K562 (cell line): Measurements from ENCODE around the gene SCAMP1. TPM values are rescaled to one million over a fixed set of nuclear protein-coding genes. Genes with fewer than 3 reads are reported as not detected.

ENCODE experiments used
- ATAC-seq: fragments of 200-7000 bp; cut with Tn5 transposase; 3 replicates; pipeline ENCODE4 v1.9.1; 2020; ENCODE audit warnings: moderate library complexity
- BruUV-seq: library from RNA; stranded (reverse); fragments of 400-500 nt; replicated peaks from 2 replicates; lab custom pipeline; 2021; lab: Mats Ljungman, UMichigan
- CTCF ChIA-PET: fragments of 300-600 bp; formaldehyde crosslinking; extraction: SDS; loops from one replicate; lab custom pipeline; 2021; ENCODE audit warnings: low intra/inter-chr PET ratio; lab: Yijun Ruan, JAX
- POLR2A ChIA-PET: fragments of 300-600, 350-650 bp; sonication (Branson Sonifier 250); formaldehyde crosslinking; extraction: SDS; loops from one replicate; lab custom pipeline; 2021; ENCODE audit warnings: antibody characterized with exemption, inconsistent platforms; lab: Yijun Ruan, JAX
- DNase-seq, 4 experiments: peaks; one replicate each; pipeline versions ENCODE4 v3.0.0 to v3.0.0-alpha.2; 2011 to 2018; ENCODE audit warnings: low spot score in 3 of 4, mixed read lengths in 3 of 4; ENCODE audit errors: extremely low read depth in 1 of 4
- FAIRE-seq: peaks from 2 replicates; lab custom pipeline; 2011; peaks lifted over from hg19 to GRCh38; lab: Jason Lieb, UNC
- H2AFZ ChIP-seq: 2 replicates; pipeline ENCODE4 v1.6.0; 2011; ENCODE audit warnings: low read depth, low read length, control low read depth, inconsistent platforms
- H3K27ac ChIP-seq: fragments of 200-600 bp; 3 replicates; pipeline ENCODE4 v1.8.0; 2011; ENCODE audit warnings: low read depth, mild to moderate bottlenecking, control low read depth, inconsistent platforms, low read length, moderate library complexity, mixed read lengths; ENCODE audit errors: extremely low read depth
- H3K27me3 ChIP-seq, 2 experiments: fragments of 300-600 bp in 1 of 2; 2 replicates in 1 of 2; 3 replicates in 1 of 2; pipeline versions ENCODE4 v1.6.0 to v1.8.0; 2011; ENCODE audit warnings: inconsistent platforms in 2 of 2, low read length in 2 of 2, mild to moderate bottlenecking in 1 of 2, mixed read lengths in 1 of 2, moderate library complexity in 1 of 2; ENCODE audit not compliant: control insufficient read depth in 2 of 2, insufficient read depth in 2 of 2
- H3K36me3 ChIP-seq: fragments of 300-600 bp; 3 replicates; pipeline ENCODE4 v1.8.0; 2011; ENCODE audit warnings: mild to moderate bottlenecking, low read length, inconsistent platforms; ENCODE audit not compliant: control insufficient read depth, insufficient read depth
- H3K4me1 ChIP-seq, 2 experiments: fragments of 200-600 bp in 1 of 2; replicated peaks in 1 of 2; 2 replicates in 1 of 2; 3 replicates in 1 of 2; pipeline versions ENCODE4 v1.5.1 to v1.8.0; 2011; ENCODE audit warnings: inconsistent platforms in 2 of 2, low read length in 2 of 2, mild to moderate bottlenecking in 1 of 2, mixed read lengths in 1 of 2, moderate library complexity in 1 of 2; ENCODE audit not compliant: control insufficient read depth in 2 of 2, insufficient read depth in 2 of 2
- H3K4me2 ChIP-seq: 2 replicates; pipeline ENCODE4 v1.6.1; 2011; ENCODE audit warnings: low read length, control low read depth, inconsistent platforms, mixed read lengths; ENCODE audit not compliant: insufficient read depth
- H3K4me3 ChIP-seq: fragments of 200-600 bp; sonication (generic), shearing (Covaris generic); 2 replicates; pipeline ENCODE4 v1.5.1; 2016; ENCODE audit warnings: control low read depth, inconsistent platforms
- H3K79me2 ChIP-seq: fragments of 200-600 bp; 3 replicates; pipeline ENCODE4 v1.8.0; 2011; ENCODE audit warnings: low read length, inconsistent platforms; ENCODE audit not compliant: control insufficient read depth, insufficient read depth
- H3K9ac ChIP-seq, 2 experiments: 2 replicates each; pipeline versions ENCODE4 v1.6.0 to v1.6.1; 2011; ENCODE audit warnings: low read depth in 2 of 2, low read length in 2 of 2, control low read depth in 1 of 2, inconsistent platforms in 1 of 2, mild to moderate bottlenecking in 1 of 2, mixed read lengths in 1 of 2; ENCODE audit not compliant: insufficient read depth in 1 of 2
- H3K9me1 ChIP-seq: one replicate; pipeline ENCODE4 v1.6.0; 2011; ENCODE audit warnings: inconsistent platforms, mild to moderate bottlenecking, low read length, moderate library complexity; ENCODE audit not compliant: control insufficient read depth, insufficient read depth
- H3K9me3 ChIP-seq: replicated peaks from 2 replicates; pipeline ENCODE4 v1.5.1; 2011; ENCODE audit warnings: low read depth, low read length, inconsistent platforms; ENCODE audit not compliant: control insufficient read depth, insufficient read depth
- H4K20me1 ChIP-seq: replicated peaks from 2 replicates; pipeline ENCODE4 v1.6.1; 2011; ENCODE audit warnings: low read length, inconsistent platforms, mixed read lengths; ENCODE audit not compliant: control insufficient read depth, insufficient read depth
- EGR1 ChIP-seq: fragments of 450-650 bp; conservative IDR thresholded peaks from 2 replicates; pipeline ENCODE4 v1.6.1; 2017; ENCODE audit warnings: mild to moderate bottlenecking
- XRCC5 ChIP-seq: fragments of 200-400 bp; formaldehyde crosslinking; IDR thresholded peaks from 2 replicates; pipeline ENCODE4 v1.6.1; 2017; ENCODE audit warnings: low read depth, mild to moderate bottlenecking, low read length
- ZNF146 ChIP-seq: IDR thresholded peaks from one replicate; pipeline ENCODE4 v1.6.1; 2018; ENCODE audit warnings: missing compliant biosample characterization; ENCODE audit not compliant: unreplicated experiment
- ZNF431 ChIP-seq: sonication (generic); formaldehyde crosslinking; IDR thresholded peaks from 2 replicates; pipeline ENCODE4 v1.8.0; 2022; ENCODE audit warnings: mild to moderate bottlenecking, missing genetic modification reagents
- WGBS: fragments of 100-300 bp; shearing (Covaris generic); methylation state at CpG from one replicate; pipeline ENCODE4 v1.1.6; 2016; ENCODE audit warnings: low coverage, mixed read lengths; ENCODE audit not compliant: insufficient coverage; ENCODE audit errors: missing lambda C conversion rate; 5-methylcytosine and 5-hydroxymethylcytosine counted together
- in situ Hi-C: fragments of 300-500 bp; cut with MboI; formaldehyde crosslinking; loops from 4 replicates; pipeline ENCODE4 v1.15.0; 2018; ENCODE audit warnings: inconsistent platforms, mixed read lengths
- intact Hi-C: fragments of 100-400 bp; cut with micrococcal nuclease; formaldehyde crosslinking; loops from 2 replicates; pipeline ENCODE4 v1.14.2; 2022
- polyA plus RNA-seq, 8 experiments: library from polyadenylated mRNA; depleted of rRNA in 4 of 8; stranded (reverse) in 5 of 8; unstranded in 3 of 8; fragments of >200 nt; fragmentation: Nextera tagmentation in 2 of 8; fragmentation: Illumina TruSeq in 1 of 8; extraction: Ambion mirVana in 2 of 8; extraction: Trizol in 1 of 8; gene quantifications; 2 replicates each; pipeline versions ENCODE4 v1.2.1 to v1.2.3, GENCODE V29; 2011 to 2014; ENCODE audit warnings: inconsistent platforms in 1 of 8, missing spikeins in 1 of 8
- total RNA-seq, 7 experiments: library from RNA; depleted of rRNA in 6 of 7; stranded (reverse); fragments of >200 nt in 6 of 7; fragmentation: Illumina TruSeq in 2 of 7; extraction: Trizol in 2 of 7; gene quantifications; 2 replicates each; pipeline versions ENCODE4 v1.2.1 to v1.2.3, GENCODE V29; 2011 to 2021; ENCODE audit warnings: low replicate concordance in 1 of 7
- TF ChIP-seq, protein P1 (sequence below): fragments of 250-450 bp; sonication (Bioruptor Pico); IDR thresholded peaks from 2 replicates; pipeline ENCODE4 v1.8.0; 2022; ENCODE audit warnings: inconsistent platforms, mild to moderate bottlenecking, moderate library complexity, borderline replicate concordance
- TF ChIP-seq, protein P2 (sequence below): IDR thresholded peaks from 2 replicates; pipeline ENCODE4 v1.6.1; 2016; ENCODE audit warnings: missing genetic modification characterization, missing compliant biosample characterization
- TF ChIP-seq, protein P3 (sequence below), 3 experiments: IDR thresholded peaks in 2 of 3; conservative IDR thresholded peaks in 1 of 3; 2 replicates each; pipeline ENCODE4 v1.5.1; 2011 to 2012; ENCODE audit warnings: low read length in 3 of 3, mild to moderate bottlenecking in 3 of 3, control low read depth in 2 of 3, improper control_type of control experiment in 1 of 3, inconsistent platforms in 1 of 3, low read depth in 1 of 3, mixed read lengths in 1 of 3, moderate library complexity in 1 of 3; ENCODE audit not compliant: insufficient read depth in 2 of 3

Gene SCAMP1
- total and polyA plus RNA-seq, 9 of the 15 experiments (the other 6 are each of a cell fraction or from before 2014, with no cell fraction given), result 5.4 to 23.9 (median 13.8) TPM

DNA sequence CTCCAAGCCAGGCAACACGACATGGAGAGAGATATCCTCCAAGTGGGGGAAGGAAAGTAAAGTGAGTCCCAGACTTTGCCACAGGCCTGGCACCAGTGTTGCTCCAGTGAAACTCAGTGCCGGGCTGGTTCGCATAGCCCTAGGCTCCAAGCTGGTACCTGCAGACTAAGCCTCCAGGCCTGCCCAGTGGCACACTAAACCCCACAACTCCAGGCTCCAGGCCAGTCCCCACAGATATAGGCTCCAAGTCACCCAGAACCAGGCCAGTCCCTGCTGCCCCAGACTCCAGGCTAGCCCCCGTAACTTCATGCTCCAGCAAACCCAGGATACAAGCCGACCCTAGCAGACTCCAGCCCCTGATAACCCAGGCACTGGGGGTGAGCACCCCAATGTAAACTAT lies 42.9 kb upstream of the SCAMP1 start (continued):
- TF ChIP-seq EGR1 (no peak), ZNF431 (CRISPR knock-in tag) (no peak)

DNA sequence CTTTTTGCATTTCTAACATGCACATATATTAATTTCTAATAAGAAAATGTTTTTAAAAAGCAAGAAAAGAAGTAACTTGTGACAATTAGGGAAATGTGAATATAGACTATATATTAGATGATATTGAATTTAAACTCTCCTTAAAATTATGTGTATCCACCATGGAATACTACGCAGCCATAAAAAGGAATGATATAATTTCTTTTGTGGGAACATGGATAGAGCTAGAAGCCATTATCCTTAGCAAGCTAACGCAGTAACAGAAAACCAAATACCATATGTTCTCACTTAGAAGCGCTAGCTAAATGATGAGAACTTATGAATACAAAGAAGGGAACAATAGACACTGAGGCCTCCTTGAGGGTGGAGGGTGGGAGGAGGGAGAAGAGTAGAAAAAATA lies 42.1 kb upstream of the SCAMP1 start:
- H3K27me3 ChIP-seq, result no peaks in the 10 kb centered on the region
- peaks cover 4% of the 10 kb centered on the region; the same call in 1 of the 2 replicates for H3K9me3 ChIP-seq
- H4K20me1 ChIP-seq, result no peaks in the 10 kb centered on the region
- no peaks in the 10 kb centered on the region for H3K4me1 ChIP-seq
- no TSS peak for BruUV-seq
- H3K27ac ChIP-seq, result no peak overlapping the region
- in situ Hi-C loops, result no loop called here
- DNase-seq, result no peak
- no peak overlapping the region for H2AFZ ChIP-seq
- WGBS, result 37% methylated on average over 3 of the region's 3 CpGs
- TF ChIP-seq ZNF146 (peak; percentile 62), XRCC5 (no peak)
- TF ChIP-seq, all 486 proteins: peak for 1
- ChIA-PET POLR2A (no interaction called here), CTCF (no interaction called here)
- FAIRE-seq (no peak), ATAC-seq (no peak)
- no peak overlapping the region for H3K9ac ChIP-seq
- no peaks in the 10 kb centered on the region for H3K36me3 ChIP-seq
- intact Hi-C loops, result no loop called here
- H3K79me2 ChIP-seq, result no peaks in the 10 kb centered on the region
- no peaks in the 10 kb centered on the region for H3K9me1 ChIP-seq
- H3K4me2 ChIP-seq, result no peak overlapping the region
- H3K4me3 ChIP-seq, result no peak overlapping the region

DNA sequence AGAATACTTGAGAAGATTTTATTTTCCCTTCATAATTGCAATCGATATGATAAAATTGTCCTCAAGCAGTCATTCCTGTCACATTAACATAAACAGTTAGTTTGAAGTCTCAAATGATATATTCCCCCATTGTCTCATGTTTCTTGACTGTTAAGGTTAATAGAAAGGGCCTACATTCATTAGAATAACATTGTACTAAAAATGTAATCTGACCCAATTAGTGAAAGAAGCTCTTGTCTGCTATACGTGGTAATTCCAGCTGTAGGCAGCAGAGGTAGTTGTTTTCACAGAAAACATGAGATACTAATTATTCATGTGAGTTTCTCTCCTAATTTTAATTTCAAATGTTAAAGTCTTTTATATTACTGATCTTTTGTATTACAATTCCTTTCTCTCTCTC lies 40.0 kb upstream of the SCAMP1 start:
- POLR2A ChIA-PET, result interaction anchor here (0.7 to 1.6 kb wide), 3 partner anchors 15 to 40 kb away, joined by 3 to 4 read pairs (median 4); partner anchors contain the start of gene SCAMP1
- H3K4me1 ChIP-seq, result no peaks in the 10 kb centered on the region
- in situ Hi-C loops, result loop anchor here (5.0 kb wide), 1 partner anchor 212 kb away; no protein-coding TSS in a partner anchor
- TF ChIP-seq, protein P1, sequence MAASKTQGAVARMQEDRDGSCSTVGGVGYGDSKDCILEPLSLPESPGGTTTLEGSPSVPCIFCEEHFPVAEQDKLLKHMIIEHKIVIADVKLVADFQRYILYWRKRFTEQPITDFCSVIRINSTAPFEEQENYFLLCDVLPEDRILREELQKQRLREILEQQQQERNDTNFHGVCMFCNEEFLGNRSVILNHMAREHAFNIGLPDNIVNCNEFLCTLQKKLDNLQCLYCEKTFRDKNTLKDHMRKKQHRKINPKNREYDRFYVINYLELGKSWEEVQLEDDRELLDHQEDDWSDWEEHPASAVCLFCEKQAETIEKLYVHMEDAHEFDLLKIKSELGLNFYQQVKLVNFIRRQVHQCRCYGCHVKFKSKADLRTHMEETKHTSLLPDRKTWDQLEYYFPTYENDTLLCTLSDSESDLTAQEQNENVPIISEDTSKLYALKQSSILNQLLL (CRISPR knock-in tag), result no peak
- TF ChIP-seq, protein P2, sequence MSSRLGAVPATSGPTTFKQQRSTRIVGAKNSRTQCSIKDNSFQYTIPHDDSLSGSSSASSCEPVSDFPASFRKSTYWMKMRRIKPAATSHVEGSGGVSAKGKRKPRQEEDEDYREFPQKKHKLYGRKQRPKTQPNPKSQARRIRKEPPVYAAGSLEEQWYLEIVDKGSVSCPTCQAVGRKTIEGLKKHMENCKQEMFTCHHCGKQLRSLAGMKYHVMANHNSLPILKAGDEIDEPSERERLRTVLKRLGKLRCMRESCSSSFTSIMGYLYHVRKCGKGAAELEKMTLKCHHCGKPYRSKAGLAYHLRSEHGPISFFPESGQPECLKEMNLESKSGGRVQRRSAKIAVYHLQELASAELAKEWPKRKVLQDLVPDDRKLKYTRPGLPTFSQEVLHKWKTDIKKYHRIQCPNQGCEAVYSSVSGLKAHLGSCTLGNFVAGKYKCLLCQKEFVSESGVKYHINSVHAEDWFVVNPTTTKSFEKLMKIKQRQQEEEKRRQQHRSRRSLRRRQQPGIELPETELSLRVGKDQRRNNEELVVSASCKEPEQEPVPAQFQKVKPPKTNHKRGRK (tag), result peak; percentile 29; the same call in 1 of the 2 replicates
- TF ChIP-seq, protein P3, sequence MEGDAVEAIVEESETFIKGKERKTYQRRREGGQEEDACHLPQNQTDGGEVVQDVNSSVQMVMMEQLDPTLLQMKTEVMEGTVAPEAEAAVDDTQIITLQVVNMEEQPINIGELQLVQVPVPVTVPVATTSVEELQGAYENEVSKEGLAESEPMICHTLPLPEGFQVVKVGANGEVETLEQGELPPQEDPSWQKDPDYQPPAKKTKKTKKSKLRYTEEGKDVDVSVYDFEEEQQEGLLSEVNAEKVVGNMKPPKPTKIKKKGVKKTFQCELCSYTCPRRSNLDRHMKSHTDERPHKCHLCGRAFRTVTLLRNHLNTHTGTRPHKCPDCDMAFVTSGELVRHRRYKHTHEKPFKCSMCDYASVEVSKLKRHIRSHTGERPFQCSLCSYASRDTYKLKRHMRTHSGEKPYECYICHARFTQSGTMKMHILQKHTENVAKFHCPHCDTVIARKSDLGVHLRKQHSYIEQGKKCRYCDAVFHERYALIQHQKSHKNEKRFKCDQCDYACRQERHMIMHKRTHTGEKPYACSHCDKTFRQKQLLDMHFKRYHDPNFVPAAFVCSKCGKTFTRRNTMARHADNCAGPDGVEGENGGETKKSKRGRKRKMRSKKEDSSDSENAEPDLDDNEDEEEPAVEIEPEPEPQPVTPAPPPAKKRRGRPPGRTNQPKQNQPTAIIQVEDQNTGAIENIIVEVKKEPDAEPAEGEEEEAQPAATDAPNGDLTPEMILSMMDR (IDR thresholded peaks at IDR 0.05 in 2 of 3, conservative IDR thresholded peaks at IDR 0.05 in 1 of 3; ENCODE audit: insufficient read depth in 2 of 3, low read depth in 1 of 3, low read length in 3 of 3), result peak; percentile 42 to 79 (median 45); a peak in 4 of 6 replicates

More for the DNA sequence above, 40.0 kb upstream of the SCAMP1 start:
- FAIRE-seq, result peak; percentile 51
- Histone ChIP-seq H3K27ac (no peak overlapping the region), H3K9me3 (no peaks in the 10 kb centered on the region), H4K20me1 (no peaks in the 10 kb centered on the region), H3K79me2 (no peaks in the 10 kb centered on the region), H3K9ac (no peak overlapping the region), H3K4me2 (no peak overlapping the region), H3K9me1 (no peaks in the 10 kb centered on the region), H3K4me3 (no peak overlapping the region), H3K36me3 (no peaks in the 10 kb centered on the region), H3K27me3 (no peaks in the 10 kb centered on the region), H2AFZ (no peak overlapping the region)
- CTCF ChIA-PET, result interaction anchor here (0.6 to 1.1 kb wide), 7 partner anchors 115 to 644 kb away, joined by 3 to 7 read pairs (median 3); no protein-coding TSS in a partner anchor
- intact Hi-C loops, result loop anchor here (5.0 to 10.0 kb wide), 3 partner anchors 42 to 644 kb away; partner anchors contain the start of gene SCAMP1
- no TSS peak for BruUV-seq
- DNase-seq, result peak in 2 of 4 experiments; percentile 25 to 42
- 15% methylated on average over 2 of the region's 2 CpGs for WGBS
- peak; percentile 67; the same call in 2 of the 3 replicates for ATAC-seq
